K562 (cell line): ENCODE measurements around the gene MIDN. TPM values are rescaled to one million over a fixed set of nuclear protein-coding genes. Genes with fewer than 3 reads are reported as not detected.

Experiments used
- CUX1 ChIP-seq: fragments of 200-800 bp; sonication (Bioruptor generic); IDR thresholded peaks from 2 replicates; pipeline ENCODE4 v1.6.1; 2016; ENCODE audit warnings: missing genetic modification characterization, missing compliant biosample characterization
- ESRRA ChIP-seq: fragments of 450-650 bp; IDR thresholded peaks from 2 replicates; pipeline ENCODE4 v1.6.1; 2014; ENCODE audit warnings: low read depth, mild to moderate bottlenecking, moderate library complexity, borderline replicate concordance
- HDAC1 ChIP-seq, 2 experiments: fragments of 450-650 bp; IDR thresholded peaks; 2 replicates each; pipeline ENCODE4 v1.6.1; 2016 to 2017; ENCODE audit warnings: inconsistent platforms in 1 of 2, mild to moderate bottlenecking in 1 of 2, moderate library complexity in 1 of 2
- HEY1 ChIP-seq: fragments of 250-450 bp; sonication (Bioruptor Pico); IDR thresholded peaks from 2 replicates; pipeline ENCODE4 v1.5.0; 2020; ENCODE audit warnings: mild to moderate bottlenecking, moderate library complexity, borderline replicate concordance
- HNRNPH1 ChIP-seq: fragments of 200-400 bp; formaldehyde crosslinking; optimal IDR thresholded peaks from 2 replicates; pipeline ENCODE3; 2017; ENCODE audit warnings: low read depth, mild to moderate bottlenecking, low read length, moderate library complexity
- MAFF ChIP-seq: IDR thresholded peaks from 2 replicates; pipeline ENCODE4 v1.6.1; 2012; ENCODE audit warnings: low read length, improper control_type of control experiment
- MIER1 ChIP-seq: fragments of 450-650 bp; IDR thresholded peaks from 2 replicates; pipeline ENCODE4 v1.6.1; 2016; ENCODE audit warnings: antibody characterized with exemption, mild to moderate bottlenecking, low read depth
- NFXL1 ChIP-seq: fragments of 450-650 bp; formaldehyde crosslinking; IDR thresholded peaks from 2 replicates; pipeline ENCODE4 v1.4.0; 2021; ENCODE audit warnings: mild to moderate bottlenecking
- PCBP2 ChIP-seq: fragments of 200-400 bp; formaldehyde crosslinking; IDR thresholded peaks from 2 replicates; pipeline ENCODE4 v1.6.1; 2018; ENCODE audit warnings: low read length, low read depth, mild to moderate bottlenecking, moderate library complexity; ENCODE audit not compliant: poor library complexity, severe bottlenecking
- POLR2H ChIP-seq: IDR thresholded peaks from 2 replicates; pipeline ENCODE4 v1.6.1; 2016; ENCODE audit warnings: missing genetic modification characterization, low read depth, mild to moderate bottlenecking, control low read depth, missing compliant biosample characterization, moderate library complexity
- RBM22 ChIP-seq: fragments of 200-400 bp; formaldehyde crosslinking; IDR thresholded peaks from 2 replicates; pipeline ENCODE4 v1.6.1; 2018; ENCODE audit warnings: low read length, low read depth; ENCODE audit not compliant: poor library complexity, severe bottlenecking
- TAF7 ChIP-seq: fragments of 450-650 bp; IDR thresholded peaks from 2 replicates; pipeline ENCODE4 v1.6.1; 2016; ENCODE audit warnings: missing genetic modification characterization, missing compliant biosample characterization
- TCF7L2 ChIP-seq: fragments of 150-350 bp; IDR thresholded peaks from 2 replicates; pipeline ENCODE4 v1.6.1; 2016; ENCODE audit warnings: low read depth, mild to moderate bottlenecking, low read length, moderate library complexity
- TEAD4 ChIP-seq, 2 experiments: sonication (generic) in 1 of 2; formaldehyde crosslinking in 1 of 2; IDR thresholded peaks; 2 replicates each; pipeline versions ENCODE4 v1.6.1 to v1.8.0; 2012 to 2022; ENCODE audit warnings: borderline replicate concordance in 1 of 2, inconsistent platforms in 1 of 2, low read length in 1 of 2, mild to moderate bottlenecking in 1 of 2, missing genetic modification reagents in 1 of 2
- USF1 ChIP-seq: sonication (generic); formaldehyde crosslinking; IDR thresholded peaks from 2 replicates; pipeline ENCODE4 v1.9.0; 2022; ENCODE audit warnings: mild to moderate bottlenecking, missing genetic modification reagents
- ZBTB26 ChIP-seq: fragments of 450-650 bp; formaldehyde crosslinking; IDR thresholded peaks from 2 replicates; pipeline ENCODE4 v1.4.0; 2022; ENCODE audit warnings: missing genetic modification characterization
- ZBTB5 ChIP-seq: fragments of 450-650 bp; IDR thresholded peaks from 2 replicates; pipeline ENCODE4 v1.6.1; 2017; ENCODE audit warnings: antibody characterized with exemption
- ZNF124 ChIP-seq: sonication (generic); formaldehyde crosslinking; IDR thresholded peaks from 2 replicates; pipeline ENCODE4 v1.8.1; 2022; ENCODE audit warnings: missing genetic modification reagents
- ZNF134 ChIP-seq: fragments of 250-450 bp; sonication (Bioruptor Pico); conservative IDR thresholded peaks from 2 replicates; pipeline ENCODE4 v1.4.0; 2020
- polyA plus RNA-seq, 8 experiments: library from polyadenylated mRNA; depleted of rRNA in 4 of 8; stranded (reverse) in 5 of 8; unstranded in 3 of 8; fragments of >200 nt; fragmentation: Nextera tagmentation in 2 of 8; fragmentation: Illumina TruSeq in 1 of 8; extraction: Ambion mirVana in 2 of 8; extraction: Trizol in 1 of 8; gene quantifications; 2 replicates each; pipeline versions ENCODE4 v1.2.1 to v1.2.3, GENCODE V29; 2011 to 2014; ENCODE audit warnings: inconsistent platforms in 1 of 8, missing spikeins in 1 of 8
- total RNA-seq, 7 experiments: library from RNA; depleted of rRNA in 6 of 7; stranded (reverse); fragments of >200 nt in 6 of 7; fragmentation: Illumina TruSeq in 2 of 7; extraction: Trizol in 2 of 7; gene quantifications; 2 replicates each; pipeline versions ENCODE4 v1.2.1 to v1.2.3, GENCODE V29; 2011 to 2021; ENCODE audit warnings: low replicate concordance in 1 of 7

Gene MIDN
- total and polyA plus RNA-seq, 9 of the 15 experiments (the other 6 are each of a cell fraction or from before 2014, with no cell fraction given): 0.17 to 120 (median 10.1) TPM

GRCh38 chr19:1270854-1271527 lies 22.6 kb downstream of the MIDN start (continued):
- TF ChIP-seq ZNF124 (CRISPR knock-in tag) (no peak), POLR2H (tag) (no peak), TAF7 (tag) (no peak), CUX1 (no peak), HEY1 (CRISPR knock-in tag) (no peak), TCF7L2 (no peak), TEAD4 (IDR thresholded peaks at IDR 0.05; ENCODE audit: low read length) (no peak), TEAD4 (CRISPR knock-in tag; IDR thresholded peaks at IDR 0.05; ENCODE audit: borderline replicate concordance) (no peak), MAFF (no peak), NFXL1 (CRISPR knock-in tag) (no peak), ZBTB5 (no peak), MIER1 (no peak), ZNF134 (CRISPR knock-in tag) (no peak), ESRRA (no peak), RBM22 (no peak), USF1 (CRISPR knock-in tag) (peak; percentile 13; the same call in 1 of the 2 replicates), HDAC1 (IDR thresholded peaks at IDR 0.05) (peak in 1 of 2 experiments; percentile 44; a peak in 1 of 4 replicates), ZBTB26 (CRISPR knock-in tag) (peak; percentile 10; the same call in 1 of the 2 replicates), PCBP2 (no peak), HNRNPH1 (no peak)
